GM23248 (cell line): ENCODE measurements around the gene ZNF99.

Experiments used
- EZH2 ChIP-seq: fragments of 200-600 bp; sonication (generic); IDR thresholded peaks from 2 replicates; pipeline ENCODE4 v1.6.1; 2018; ENCODE audit warnings: antibody characterized with exemption, mild to moderate bottlenecking; ENCODE audit not compliant: insufficient read depth, poor library complexity, severe bottlenecking
- EZH2phosphoT487 ChIP-seq: fragments of 200-600 bp; sonication (generic); IDR thresholded peaks from 2 replicates; pipeline ENCODE4 v1.6.1; 2018; ENCODE audit warnings: antibody characterized with exemption, moderate library complexity, mild to moderate bottlenecking, low read depth; ENCODE audit not compliant: insufficient read depth

DNA sequence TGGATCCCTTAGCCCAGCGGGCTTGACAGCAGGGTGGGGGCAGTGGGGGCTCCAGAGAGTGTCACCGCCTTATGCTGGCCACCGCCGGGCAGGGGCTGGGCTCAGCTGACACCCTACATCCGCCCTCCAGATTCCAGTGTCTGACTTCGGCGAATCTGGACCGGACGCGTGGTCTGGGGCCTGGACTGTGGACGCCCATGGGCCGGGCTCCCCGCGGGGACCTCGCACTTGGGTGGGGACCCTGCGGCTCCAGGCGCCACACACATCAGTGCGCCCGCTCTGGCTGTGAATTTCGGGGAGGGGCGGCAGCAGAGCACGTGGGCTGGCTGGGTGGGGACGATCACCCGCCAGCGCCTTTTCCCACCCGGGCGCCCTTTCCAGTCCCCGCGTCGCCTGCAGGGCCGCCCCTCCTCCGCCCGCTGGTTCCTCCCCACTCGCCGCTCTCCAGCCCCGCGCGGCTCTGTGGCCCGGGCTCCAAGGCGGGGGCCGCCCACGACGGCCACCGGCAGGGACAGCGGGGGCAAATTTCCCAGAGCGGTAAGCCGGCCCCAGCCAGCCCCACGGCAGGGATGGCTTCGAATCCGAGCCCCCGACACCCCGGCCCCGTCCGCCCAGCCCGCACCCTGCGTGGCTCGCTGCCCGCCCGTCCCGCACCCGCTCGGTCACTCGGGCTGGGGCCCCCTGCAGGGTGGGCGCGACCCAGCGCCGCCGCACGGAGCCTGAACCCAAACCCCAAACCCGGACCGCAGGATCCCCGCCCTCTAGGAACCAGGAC lies 23.3 kb upstream of the ZNF99 start:
- TF ChIP-seq EZH2 (no peak), EZH2phosphoT487 (no peak)
